Inflammatory macrophage (primary cell): ENCODE results near the gene TRAPPC2L.

Experiments used
- DNase-seq, 2 donors: peaks; one replicate each; pipeline ENCODE4 v3.0.0-alpha.2; 2020 to 2022

TRAPPC2L gene

DNA sequence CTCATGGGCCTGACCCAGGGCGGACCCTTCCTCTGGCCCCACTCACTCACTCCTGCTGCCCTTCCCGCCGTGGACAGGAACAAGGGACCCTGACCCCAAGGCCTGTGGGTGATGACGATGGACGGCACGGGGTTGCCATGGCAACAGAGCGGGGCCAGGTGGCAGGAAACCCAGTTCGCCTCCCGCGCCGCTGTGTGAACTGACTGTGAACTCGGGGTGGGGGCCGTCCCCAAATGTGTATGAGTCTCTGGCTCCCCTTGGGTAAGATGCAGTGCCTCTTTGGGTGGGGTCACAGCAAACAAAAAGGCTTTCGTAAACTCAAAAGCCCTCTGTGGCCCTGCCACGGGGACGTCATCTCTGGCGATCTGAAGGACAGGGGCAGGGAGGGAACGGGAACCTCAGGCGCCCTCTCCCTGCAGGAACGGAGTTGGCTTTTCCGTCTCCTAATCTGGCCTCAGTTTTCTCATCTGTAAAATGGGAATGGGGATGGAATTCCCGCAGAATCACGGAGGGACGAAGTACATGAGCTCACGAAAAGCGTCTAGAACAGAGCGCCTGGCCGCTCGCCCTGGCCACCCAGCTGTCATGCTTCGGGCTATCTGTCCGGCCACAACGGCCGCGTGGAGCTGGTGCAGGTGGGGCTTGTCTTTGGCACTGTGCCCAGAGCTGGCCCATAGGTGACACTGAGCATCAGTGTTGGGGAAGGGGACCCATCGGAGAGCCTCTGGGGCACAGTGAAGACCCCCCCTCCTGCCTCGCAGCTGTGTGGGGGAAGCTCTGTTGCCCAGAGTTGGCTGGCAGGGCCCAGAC lies 54.4 kb downstream of the TRAPPC2L start:
- no peak for DNase-seq

DNA sequence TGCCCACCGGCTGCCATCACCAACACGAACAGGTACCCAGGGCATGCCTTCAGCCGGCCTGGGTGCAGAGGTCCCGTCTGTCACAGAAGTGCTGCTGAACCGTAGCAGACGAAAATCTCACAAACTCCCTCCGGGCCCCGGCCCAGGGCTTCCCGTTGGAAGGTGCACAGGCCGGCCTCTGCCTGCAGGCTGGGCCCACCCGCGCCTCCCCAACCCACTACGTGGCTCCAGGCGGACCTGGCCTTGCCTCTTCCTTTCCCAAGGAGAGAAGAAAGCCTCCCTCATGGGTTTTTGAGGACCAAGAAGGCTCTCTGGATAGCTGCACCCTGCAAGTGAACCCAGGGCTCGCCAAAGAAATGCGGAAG lies 55.0 kb downstream of the TRAPPC2L start:
- DNase-seq, result no peak
